Measurements from ENCODE around the gene RGS9BP.

DNA sequence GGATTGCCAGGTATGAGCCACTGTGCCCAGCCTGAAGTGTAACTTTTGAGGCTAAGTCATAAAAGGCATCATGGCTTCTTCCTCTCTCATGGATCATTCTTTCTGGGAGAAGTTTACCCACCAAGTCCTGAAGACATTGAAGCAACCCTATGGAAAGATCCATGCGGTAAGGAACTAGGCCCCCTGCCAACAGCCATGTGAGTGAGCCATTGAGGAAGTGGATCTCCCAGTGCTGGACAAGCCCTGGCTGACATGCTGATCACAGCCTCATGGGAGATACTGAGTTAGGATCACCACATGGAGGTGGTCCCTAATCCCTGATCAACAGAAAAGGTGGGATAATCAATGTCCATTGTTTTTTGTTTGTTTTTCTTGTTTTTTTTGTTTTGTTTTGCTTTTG is 12.7 kb downstream of the RGS9BP start:
- TF ChIP-seq, protein P1, sequence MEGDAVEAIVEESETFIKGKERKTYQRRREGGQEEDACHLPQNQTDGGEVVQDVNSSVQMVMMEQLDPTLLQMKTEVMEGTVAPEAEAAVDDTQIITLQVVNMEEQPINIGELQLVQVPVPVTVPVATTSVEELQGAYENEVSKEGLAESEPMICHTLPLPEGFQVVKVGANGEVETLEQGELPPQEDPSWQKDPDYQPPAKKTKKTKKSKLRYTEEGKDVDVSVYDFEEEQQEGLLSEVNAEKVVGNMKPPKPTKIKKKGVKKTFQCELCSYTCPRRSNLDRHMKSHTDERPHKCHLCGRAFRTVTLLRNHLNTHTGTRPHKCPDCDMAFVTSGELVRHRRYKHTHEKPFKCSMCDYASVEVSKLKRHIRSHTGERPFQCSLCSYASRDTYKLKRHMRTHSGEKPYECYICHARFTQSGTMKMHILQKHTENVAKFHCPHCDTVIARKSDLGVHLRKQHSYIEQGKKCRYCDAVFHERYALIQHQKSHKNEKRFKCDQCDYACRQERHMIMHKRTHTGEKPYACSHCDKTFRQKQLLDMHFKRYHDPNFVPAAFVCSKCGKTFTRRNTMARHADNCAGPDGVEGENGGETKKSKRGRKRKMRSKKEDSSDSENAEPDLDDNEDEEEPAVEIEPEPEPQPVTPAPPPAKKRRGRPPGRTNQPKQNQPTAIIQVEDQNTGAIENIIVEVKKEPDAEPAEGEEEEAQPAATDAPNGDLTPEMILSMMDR (conservative IDR thresholded peaks at IDR 0.05; ENCODE audit: low read depth in 2 of 2) = no peak
- TF ChIP-seq POLR2AphosphoS5 (IDR thresholded peaks at IDR 0.05; ENCODE audit: low read depth) (no peak), EZH2phosphoT487 (IDR thresholded peaks at IDR 0.05; ENCODE audit: unreplicated experiment) (no peak), JUNB (IDR thresholded peaks at IDR 0.05; ENCODE audit: unreplicated experiment) (no peak)
- TF ChIP-seq, protein P2, sequence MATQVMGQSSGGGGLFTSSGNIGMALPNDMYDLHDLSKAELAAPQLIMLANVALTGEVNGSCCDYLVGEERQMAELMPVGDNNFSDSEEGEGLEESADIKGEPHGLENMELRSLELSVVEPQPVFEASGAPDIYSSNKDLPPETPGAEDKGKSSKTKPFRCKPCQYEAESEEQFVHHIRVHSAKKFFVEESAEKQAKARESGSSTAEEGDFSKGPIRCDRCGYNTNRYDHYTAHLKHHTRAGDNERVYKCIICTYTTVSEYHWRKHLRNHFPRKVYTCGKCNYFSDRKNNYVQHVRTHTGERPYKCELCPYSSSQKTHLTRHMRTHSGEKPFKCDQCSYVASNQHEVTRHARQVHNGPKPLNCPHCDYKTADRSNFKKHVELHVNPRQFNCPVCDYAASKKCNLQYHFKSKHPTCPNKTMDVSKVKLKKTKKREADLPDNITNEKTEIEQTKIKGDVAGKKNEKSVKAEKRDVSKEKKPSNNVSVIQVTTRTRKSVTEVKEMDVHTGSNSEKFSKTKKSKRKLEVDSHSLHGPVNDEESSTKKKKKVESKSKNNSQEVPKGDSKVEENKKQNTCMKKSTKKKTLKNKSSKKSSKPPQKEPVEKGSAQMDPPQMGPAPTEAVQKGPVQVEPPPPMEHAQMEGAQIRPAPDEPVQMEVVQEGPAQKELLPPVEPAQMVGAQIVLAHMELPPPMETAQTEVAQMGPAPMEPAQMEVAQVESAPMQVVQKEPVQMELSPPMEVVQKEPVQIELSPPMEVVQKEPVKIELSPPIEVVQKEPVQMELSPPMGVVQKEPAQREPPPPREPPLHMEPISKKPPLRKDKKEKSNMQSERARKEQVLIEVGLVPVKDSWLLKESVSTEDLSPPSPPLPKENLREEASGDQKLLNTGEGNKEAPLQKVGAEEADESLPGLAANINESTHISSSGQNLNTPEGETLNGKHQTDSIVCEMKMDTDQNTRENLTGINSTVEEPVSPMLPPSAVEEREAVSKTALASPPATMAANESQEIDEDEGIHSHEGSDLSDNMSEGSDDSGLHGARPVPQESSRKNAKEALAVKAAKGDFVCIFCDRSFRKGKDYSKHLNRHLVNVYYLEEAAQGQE (IDR thresholded peaks at IDR 0.05; ENCODE audit: unreplicated experiment) = no peak
